Measurements from ENCODE around the gene PSME3IP1. TPM values are rescaled to one million over a fixed set of nuclear protein-coding genes. Genes with fewer than 3 reads are reported as not detected.

PSME3IP1 gene
- total and polyA plus RNA-seq, 9 of the 15 experiments (the other 6 are each of a cell fraction or from before 2014, with no cell fraction given) = 63.8 to 187 (median 142) TPM

- no peak for ATAC-seq
- POLR2A ChIA-PET = interaction anchor here (1.0 to 5.7 kb wide), 3 partner anchors 9 to 120 kb away, joined by 3 to 27 read pairs (median 4); no protein-coding TSS in a partner anchor
- Histone ChIP-seq H3K27me3 (ENCODE audit: control insufficient read depth in 2 of 2, insufficient read depth in 2 of 2, low read length in 2 of 2) (no peaks in the 10 kb centered on the region), H3K4me2 (ENCODE audit: insufficient read depth, low read length) (no peak overlapping the region), H3K36me3 (ENCODE audit: control insufficient read depth, insufficient read depth, low read length) (no peaks in the 10 kb centered on the region), H3K79me2 (ENCODE audit: control insufficient read depth, insufficient read depth, low read length) (no peaks in the 10 kb centered on the region), H3K4me3 (no peak overlapping the region), H3K9ac (ENCODE audit: insufficient read depth in 1 of 2, low read depth in 2 of 2, low read length in 2 of 2) (peak overlapping the region in 1 of 2 experiments; percentile 10; a peak in 1 of 4 replicates), H4K20me1 (replicated peaks; ENCODE audit: control insufficient read depth, insufficient read depth, low read length) (0 out of 2 replicates have a peak, but pooled peaks cover 2% of the 10 kb centered on the region), H3K4me1 (replicated peaks in 1 of 2; ENCODE audit: control insufficient read depth in 2 of 2, insufficient read depth in 2 of 2, low read length in 2 of 2) (peaks cover 25 to 39% of the 10 kb centered on the region in 2 experiments), H3K9me3 (replicated peaks; ENCODE audit: control insufficient read depth, insufficient read depth, low read depth, low read length) (no peaks in the 10 kb centered on the region), H2AFZ (ENCODE audit: low read depth, low read length) (0 out of 2 replicates have a peak overlapping the region, but pooled peaks have one; percentile 21), H3K27ac (ENCODE audit: extremely low read depth, low read depth, low read length) (no peak overlapping the region), H3K9me1 (ENCODE audit: control insufficient read depth, insufficient read depth, low read length) (no peaks in the 10 kb centered on the region)
- WGBS (ENCODE audit: insufficient coverage, low coverage, missing lambda C conversion rate) = 61% methylated on average over 14 of the region's 16 CpGs
- intact Hi-C loops (cut with micrococcal nuclease) (no loop called here), in situ Hi-C loops (cut with MboI) (no loop called here)
- no peak for DNase-seq (ENCODE audit: extremely low read depth in 1 of 4, low spot score in 3 of 4)
- no peak for FAIRE-seq
- CTCF ChIA-PET (ENCODE audit: low intra/inter-chr PET ratio) = no interaction called here
- no TSS peak for BruUV-seq (replicated peaks)
- TF ChIP-seq ZC3H11A (IDR thresholded peaks at IDR 0.05; ENCODE audit: low read depth, low read length) = no peak
- no peak for TF ChIP-seq STAT5A (IDR thresholded peaks at IDR 0.05; ENCODE audit: borderline replicate concordance, low read length)
- peak; percentile 32; the same call in 1 of the 2 replicates for TF ChIP-seq BHLHE40 (IDR thresholded peaks at IDR 0.05; ENCODE audit: low read length)
- TF ChIP-seq CXXC5 (CRISPR knock-in tag; IDR thresholded peaks at IDR 0.05) = 0 out of 2 replicates have a peak, but pooled peaks have one; percentile 1
These were observed 43.8 kb downstream of the PSME3IP1 start for GRCh38 chr16:57141822-57142631.

All from K562 (cell line).